ENCODE data around the gene MB. TPM values are rescaled to one million over a fixed set of nuclear protein-coding genes. Genes with fewer than 3 reads are reported as not detected.

Gene MB
- total and polyA plus RNA-seq, 2 experiments from 2014 or later: not detected

DNA sequence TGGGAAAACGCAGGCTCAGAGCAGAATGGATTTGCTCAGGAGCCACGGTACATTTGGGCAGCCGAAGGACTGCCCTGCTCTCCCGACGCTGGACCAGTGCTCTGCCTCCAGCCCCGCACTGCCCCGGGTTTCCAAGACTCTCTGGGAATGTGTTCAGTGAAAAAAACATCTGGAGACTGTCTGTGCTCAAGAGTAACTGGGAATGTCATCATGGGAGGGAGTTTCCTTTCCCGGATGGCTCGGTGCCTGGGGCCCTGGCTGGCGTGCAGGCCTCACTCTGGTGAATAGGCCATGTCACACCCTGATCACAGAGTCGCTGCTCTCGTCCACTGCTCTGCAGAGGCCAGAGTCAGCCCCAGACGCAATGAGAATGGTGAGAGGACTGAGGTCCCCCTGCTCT lies 21.3 kb upstream of the MB start:
- Histone ChIP-seq H3K4me2 (no peak overlapping the region), H2AFZ (peak overlapping the region; percentile 84), H4K20me1 (replicated peaks; ENCODE audit: insufficient read depth) (no peaks in the 10 kb centered on the region), H3K79me2 (replicated peaks; ENCODE audit: insufficient read depth) (no peaks in the 10 kb centered on the region), H3K27ac (ENCODE audit: low read depth) (no peak overlapping the region), H3K27me3 (ENCODE audit: insufficient read depth) (no peaks in the 10 kb centered on the region), H3F3A (replicated peaks; ENCODE audit: low read depth) (no peaks in the 10 kb centered on the region), H3K4me3 (no peak overlapping the region), H3K36me3 (ENCODE audit: insufficient read depth) (no peaks in the 10 kb centered on the region), H3K4me1 (ENCODE audit: insufficient read depth) (no peaks in the 10 kb centered on the region; the same call in none of the 2 replicates), H3K9me2 (ENCODE audit: insufficient read depth) (peaks cover 3% of the 10 kb centered on the region; the same call in 1 of the 2 replicates)
- H3K36me3 Mint-ChIP-seq (ENCODE audit: low read depth): no peaks in the 10 kb centered on the region
- H3K27me3 Mint-ChIP-seq (ENCODE audit: insufficient read depth, low read depth, poor library complexity): peaks cover 7% of the 10 kb centered on the region
- DNase-seq (ENCODE audit: low spot score): no peak
- H3K4me1 Mint-ChIP-seq: peaks cover 23% of the 10 kb centered on the region
- H3K9me3 Mint-ChIP-seq: peaks cover 2% of the 10 kb centered on the region; the same call in 2 of the 3 replicates
- H3K27ac Mint-ChIP-seq: peak overlapping the region; percentile 32; the same call in 1 of the 2 replicates
- no peak for TF ChIP-seq POLR2AphosphoS5 (IDR thresholded peaks at IDR 0.05; ENCODE audit: low read depth)
- TF ChIP-seq ZNF114 (CRISPR knock-in tag; IDR thresholded peaks at IDR 0.05): no peak
- no peak for TF ChIP-seq ETS1 (IDR thresholded peaks at IDR 0.05)
- TF ChIP-seq, protein P1, sequence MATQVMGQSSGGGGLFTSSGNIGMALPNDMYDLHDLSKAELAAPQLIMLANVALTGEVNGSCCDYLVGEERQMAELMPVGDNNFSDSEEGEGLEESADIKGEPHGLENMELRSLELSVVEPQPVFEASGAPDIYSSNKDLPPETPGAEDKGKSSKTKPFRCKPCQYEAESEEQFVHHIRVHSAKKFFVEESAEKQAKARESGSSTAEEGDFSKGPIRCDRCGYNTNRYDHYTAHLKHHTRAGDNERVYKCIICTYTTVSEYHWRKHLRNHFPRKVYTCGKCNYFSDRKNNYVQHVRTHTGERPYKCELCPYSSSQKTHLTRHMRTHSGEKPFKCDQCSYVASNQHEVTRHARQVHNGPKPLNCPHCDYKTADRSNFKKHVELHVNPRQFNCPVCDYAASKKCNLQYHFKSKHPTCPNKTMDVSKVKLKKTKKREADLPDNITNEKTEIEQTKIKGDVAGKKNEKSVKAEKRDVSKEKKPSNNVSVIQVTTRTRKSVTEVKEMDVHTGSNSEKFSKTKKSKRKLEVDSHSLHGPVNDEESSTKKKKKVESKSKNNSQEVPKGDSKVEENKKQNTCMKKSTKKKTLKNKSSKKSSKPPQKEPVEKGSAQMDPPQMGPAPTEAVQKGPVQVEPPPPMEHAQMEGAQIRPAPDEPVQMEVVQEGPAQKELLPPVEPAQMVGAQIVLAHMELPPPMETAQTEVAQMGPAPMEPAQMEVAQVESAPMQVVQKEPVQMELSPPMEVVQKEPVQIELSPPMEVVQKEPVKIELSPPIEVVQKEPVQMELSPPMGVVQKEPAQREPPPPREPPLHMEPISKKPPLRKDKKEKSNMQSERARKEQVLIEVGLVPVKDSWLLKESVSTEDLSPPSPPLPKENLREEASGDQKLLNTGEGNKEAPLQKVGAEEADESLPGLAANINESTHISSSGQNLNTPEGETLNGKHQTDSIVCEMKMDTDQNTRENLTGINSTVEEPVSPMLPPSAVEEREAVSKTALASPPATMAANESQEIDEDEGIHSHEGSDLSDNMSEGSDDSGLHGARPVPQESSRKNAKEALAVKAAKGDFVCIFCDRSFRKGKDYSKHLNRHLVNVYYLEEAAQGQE (IDR thresholded peaks at IDR 0.05; ENCODE audit: unreplicated experiment): no peak
- TF ChIP-seq, protein P2, sequence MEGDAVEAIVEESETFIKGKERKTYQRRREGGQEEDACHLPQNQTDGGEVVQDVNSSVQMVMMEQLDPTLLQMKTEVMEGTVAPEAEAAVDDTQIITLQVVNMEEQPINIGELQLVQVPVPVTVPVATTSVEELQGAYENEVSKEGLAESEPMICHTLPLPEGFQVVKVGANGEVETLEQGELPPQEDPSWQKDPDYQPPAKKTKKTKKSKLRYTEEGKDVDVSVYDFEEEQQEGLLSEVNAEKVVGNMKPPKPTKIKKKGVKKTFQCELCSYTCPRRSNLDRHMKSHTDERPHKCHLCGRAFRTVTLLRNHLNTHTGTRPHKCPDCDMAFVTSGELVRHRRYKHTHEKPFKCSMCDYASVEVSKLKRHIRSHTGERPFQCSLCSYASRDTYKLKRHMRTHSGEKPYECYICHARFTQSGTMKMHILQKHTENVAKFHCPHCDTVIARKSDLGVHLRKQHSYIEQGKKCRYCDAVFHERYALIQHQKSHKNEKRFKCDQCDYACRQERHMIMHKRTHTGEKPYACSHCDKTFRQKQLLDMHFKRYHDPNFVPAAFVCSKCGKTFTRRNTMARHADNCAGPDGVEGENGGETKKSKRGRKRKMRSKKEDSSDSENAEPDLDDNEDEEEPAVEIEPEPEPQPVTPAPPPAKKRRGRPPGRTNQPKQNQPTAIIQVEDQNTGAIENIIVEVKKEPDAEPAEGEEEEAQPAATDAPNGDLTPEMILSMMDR (conservative IDR thresholded peaks at IDR 0.05; ENCODE audit: low read depth in 2 of 2): no peak
- TF ChIP-seq EZH2 (IDR thresholded peaks at IDR 0.05; ENCODE audit: low read depth, unreplicated experiment): no peak
- no peak for ATAC-seq
- no peak overlapping the region; the same call in 2 of the 3 replicates for H3K4me3 Mint-ChIP-seq

- H3K4me1 Mint-ChIP-seq: peaks cover 25% of the 10 kb centered on the region
- H3K27ac ChIP-seq (ENCODE audit: low read depth): no peak overlapping the region
- peaks cover 3% of the 10 kb centered on the region; the same call in 1 of the 2 replicates for H3K9me2 ChIP-seq (ENCODE audit: insufficient read depth)
- no peak overlapping the region for H3K27ac Mint-ChIP-seq
- peaks cover 2% of the 10 kb centered on the region; the same call in 2 of the 3 replicates for H3K9me3 Mint-ChIP-seq
- H3K4me2 ChIP-seq: no peak overlapping the region
- ATAC-seq (no peak), DNase-seq (ENCODE audit: low spot score) (no peak)
- peaks cover 7% of the 10 kb centered on the region for H3K27me3 Mint-ChIP-seq (ENCODE audit: insufficient read depth, low read depth, poor library complexity)
- H3K36me3 Mint-ChIP-seq (ENCODE audit: low read depth): no peaks in the 10 kb centered on the region
- H4K20me1 ChIP-seq (replicated peaks; ENCODE audit: insufficient read depth): no peaks in the 10 kb centered on the region
- H3K27me3 ChIP-seq (ENCODE audit: insufficient read depth): no peaks in the 10 kb centered on the region
- no peaks in the 10 kb centered on the region for H3K36me3 ChIP-seq (ENCODE audit: insufficient read depth)
- no peak overlapping the region for H3K4me3 ChIP-seq
- H2AFZ ChIP-seq: peak overlapping the region; percentile 84
- no peaks in the 10 kb centered on the region for H3K79me2 ChIP-seq (replicated peaks; ENCODE audit: insufficient read depth)
- H3K4me1 ChIP-seq (ENCODE audit: insufficient read depth): no peaks in the 10 kb centered on the region; the same call in none of the 2 replicates
- H3F3A ChIP-seq (replicated peaks; ENCODE audit: low read depth): no peaks in the 10 kb centered on the region
- no peak overlapping the region for H3K4me3 Mint-ChIP-seq
- TF ChIP-seq EZH2 (IDR thresholded peaks at IDR 0.05; ENCODE audit: low read depth, unreplicated experiment) (no peak), ETS1 (IDR thresholded peaks at IDR 0.05) (no peak)
- TF ChIP-seq, protein P3, sequence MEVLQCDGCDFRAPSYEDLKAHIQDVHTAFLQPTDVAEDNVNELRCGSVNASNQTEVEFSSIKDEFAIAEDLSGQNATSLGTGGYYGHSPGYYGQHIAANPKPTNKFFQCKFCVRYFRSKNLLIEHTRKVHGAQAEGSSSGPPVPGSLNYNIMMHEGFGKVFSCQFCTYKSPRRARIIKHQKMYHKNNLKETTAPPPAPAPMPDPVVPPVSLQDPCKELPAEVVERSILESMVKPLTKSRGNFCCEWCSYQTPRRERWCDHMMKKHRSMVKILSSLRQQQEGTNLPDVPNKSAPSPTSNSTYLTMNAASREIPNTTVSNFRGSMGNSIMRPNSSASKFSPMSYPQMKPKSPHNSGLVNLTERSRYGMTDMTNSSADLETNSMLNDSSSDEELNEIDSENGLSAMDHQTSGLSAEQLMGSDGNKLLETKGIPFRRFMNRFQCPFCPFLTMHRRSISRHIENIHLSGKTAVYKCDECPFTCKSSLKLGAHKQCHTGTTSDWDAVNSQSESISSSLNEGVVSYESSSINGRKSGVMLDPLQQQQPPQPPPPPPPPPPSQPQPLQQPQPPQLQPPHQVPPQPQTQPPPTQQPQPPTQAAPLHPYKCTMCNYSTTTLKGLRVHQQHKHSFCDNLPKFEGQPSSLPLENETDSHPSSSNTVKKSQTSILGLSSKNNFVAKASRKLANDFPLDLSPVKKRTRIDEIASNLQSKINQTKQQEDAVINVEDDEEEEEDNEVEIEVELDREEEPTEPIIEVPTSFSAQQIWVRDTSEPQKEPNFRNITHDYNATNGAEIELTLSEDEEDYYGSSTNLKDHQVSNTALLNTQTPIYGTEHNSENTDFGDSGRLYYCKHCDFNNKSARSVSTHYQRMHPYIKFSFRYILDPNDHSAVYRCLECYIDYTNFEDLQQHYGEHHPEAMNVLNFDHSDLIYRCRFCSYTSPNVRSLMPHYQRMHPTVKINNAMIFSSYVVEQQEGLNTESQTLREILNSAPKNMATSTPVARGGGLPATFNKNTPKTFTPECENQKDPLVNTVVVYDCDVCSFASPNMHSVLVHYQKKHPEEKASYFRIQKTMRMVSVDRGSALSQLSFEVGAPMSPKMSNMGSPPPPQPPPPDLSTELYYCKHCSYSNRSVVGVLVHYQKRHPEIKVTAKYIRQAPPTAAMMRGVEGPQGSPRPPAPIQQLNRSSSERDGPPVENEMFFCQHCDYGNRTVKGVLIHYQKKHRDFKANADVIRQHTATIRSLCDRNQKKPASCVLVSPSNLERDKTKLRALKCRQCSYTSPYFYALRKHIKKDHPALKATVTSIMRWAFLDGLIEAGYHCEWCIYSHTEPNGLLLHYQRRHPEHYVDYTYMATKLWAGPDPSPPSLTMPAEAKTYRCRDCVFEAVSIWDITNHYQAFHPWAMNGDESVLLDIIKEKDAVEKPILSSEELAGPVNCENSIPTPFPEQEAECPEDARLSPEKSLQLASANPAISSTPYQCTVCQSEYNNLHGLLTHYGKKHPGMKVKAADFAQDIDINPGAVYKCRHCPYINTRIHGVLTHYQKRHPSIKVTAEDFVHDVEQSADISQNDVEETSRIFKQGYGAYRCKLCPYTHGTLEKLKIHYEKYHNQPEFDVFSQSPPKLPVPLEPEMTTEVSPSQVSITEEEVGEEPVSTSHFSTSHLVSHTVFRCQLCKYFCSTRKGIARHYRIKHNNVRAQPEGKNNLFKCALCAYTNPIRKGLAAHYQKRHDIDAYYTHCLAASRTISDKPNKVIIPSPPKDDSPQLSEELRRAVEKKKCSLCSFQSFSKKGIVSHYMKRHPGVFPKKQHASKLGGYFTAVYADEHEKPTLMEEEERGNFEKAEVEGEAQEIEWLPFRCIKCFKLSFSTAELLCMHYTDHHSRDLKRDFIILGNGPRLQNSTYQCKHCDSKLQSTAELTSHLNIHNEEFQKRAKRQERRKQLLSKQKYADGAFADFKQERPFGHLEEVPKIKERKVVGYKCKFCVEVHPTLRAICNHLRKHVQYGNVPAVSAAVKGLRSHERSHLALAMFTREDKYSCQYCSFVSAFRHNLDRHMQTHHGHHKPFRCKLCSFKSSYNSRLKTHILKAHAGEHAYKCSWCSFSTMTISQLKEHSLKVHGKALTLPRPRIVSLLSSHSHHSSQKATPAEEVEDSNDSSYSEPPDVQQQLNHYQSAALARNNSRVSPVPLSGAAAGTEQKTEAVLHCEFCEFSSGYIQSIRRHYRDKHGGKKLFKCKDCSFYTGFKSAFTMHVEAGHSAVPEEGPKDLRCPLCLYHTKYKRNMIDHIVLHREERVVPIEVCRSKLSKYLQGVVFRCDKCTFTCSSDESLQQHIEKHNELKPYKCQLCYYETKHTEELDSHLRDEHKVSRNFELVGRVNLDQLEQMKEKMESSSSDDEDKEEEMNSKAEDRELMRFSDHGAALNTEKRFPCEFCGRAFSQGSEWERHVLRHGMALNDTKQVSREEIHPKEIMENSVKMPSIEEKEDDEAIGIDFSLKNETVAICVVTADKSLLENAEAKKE (CRISPR knock-in tag; IDR thresholded peaks at IDR 0.05): no peak
Measured at GRCh38 chr22:35638001-35638400, 20.9 kb upstream of the MB start.
